K562 (cell line): ENCODE data around the gene P4HB. TPM values are rescaled to one million over a fixed set of nuclear protein-coding genes. Genes with fewer than 3 reads are reported as not detected.

Source experiments
- CHD7 ChIP-seq: fragments of 200-600 bp; sonication (generic); IDR thresholded peaks from one replicate; pipeline ENCODE4 v1.6.1; 2012; ENCODE audit warnings: mild to moderate bottlenecking, low read depth, low read length, inconsistent platforms
- CLOCK ChIP-seq: fragments of 250-450 bp; sonication (Bioruptor Pico); IDR thresholded peaks from 2 replicates; pipeline ENCODE4 v1.4.0; 2020; ENCODE audit warnings: mild to moderate bottlenecking, moderate library complexity, borderline replicate concordance
- SAFB ChIP-seq: fragments of 200-400 bp; formaldehyde crosslinking; IDR thresholded peaks from 2 replicates; pipeline ENCODE4 v1.6.1; 2017; ENCODE audit warnings: low read depth, low read length, borderline replicate concordance
- ZBTB9 ChIP-seq: fragments of 450-650 bp; formaldehyde crosslinking; IDR thresholded peaks from 2 replicates; pipeline ENCODE4 v1.4.0; 2020; ENCODE audit warnings: mild to moderate bottlenecking, moderate library complexity
- ZNF561 ChIP-seq: fragments of 450-650 bp; formaldehyde crosslinking; conservative IDR thresholded peaks from 2 replicates; pipeline ENCODE4 v1.4.0; 2020; ENCODE audit warnings: mild to moderate bottlenecking, moderate library complexity
- polyA plus RNA-seq, 8 experiments: library from polyadenylated mRNA; depleted of rRNA in 4 of 8; stranded (reverse) in 5 of 8; unstranded in 3 of 8; fragments of >200 nt; fragmentation: Nextera tagmentation in 2 of 8; fragmentation: Illumina TruSeq in 1 of 8; extraction: Ambion mirVana in 2 of 8; extraction: Trizol in 1 of 8; gene quantifications; 2 replicates each; pipeline versions ENCODE4 v1.2.1 to v1.2.3, GENCODE V29; 2011 to 2014; ENCODE audit warnings: inconsistent platforms in 1 of 8, missing spikeins in 1 of 8
- total RNA-seq, 7 experiments: library from RNA; depleted of rRNA in 6 of 7; stranded (reverse); fragments of >200 nt in 6 of 7; fragmentation: Illumina TruSeq in 2 of 7; extraction: Trizol in 2 of 7; gene quantifications; 2 replicates each; pipeline versions ENCODE4 v1.2.1 to v1.2.3, GENCODE V29; 2011 to 2021; ENCODE audit warnings: low replicate concordance in 1 of 7
- TF ChIP-seq, protein P1 (sequence below): fragments of 450-650 bp; IDR thresholded peaks from one replicate; pipeline ENCODE4 v1.6.1; 2018; ENCODE audit warnings: mild to moderate bottlenecking, moderate library complexity; ENCODE audit not compliant: partially characterized antibody
- TF ChIP-seq, protein P2 (sequence below): fragments of 450-650 bp; conservative IDR thresholded peaks from 2 replicates; pipeline ENCODE4 v1.6.1; 2016; ENCODE audit warnings: missing genetic modification characterization, low read depth, mild to moderate bottlenecking, missing compliant biosample characterization, moderate library complexity

The P4HB gene
- total and polyA plus RNA-seq, 9 of the 15 experiments (the other 6 are each of a cell fraction or from before 2014, with no cell fraction given), result 4.4 to 645 (median 325) TPM

DNA sequence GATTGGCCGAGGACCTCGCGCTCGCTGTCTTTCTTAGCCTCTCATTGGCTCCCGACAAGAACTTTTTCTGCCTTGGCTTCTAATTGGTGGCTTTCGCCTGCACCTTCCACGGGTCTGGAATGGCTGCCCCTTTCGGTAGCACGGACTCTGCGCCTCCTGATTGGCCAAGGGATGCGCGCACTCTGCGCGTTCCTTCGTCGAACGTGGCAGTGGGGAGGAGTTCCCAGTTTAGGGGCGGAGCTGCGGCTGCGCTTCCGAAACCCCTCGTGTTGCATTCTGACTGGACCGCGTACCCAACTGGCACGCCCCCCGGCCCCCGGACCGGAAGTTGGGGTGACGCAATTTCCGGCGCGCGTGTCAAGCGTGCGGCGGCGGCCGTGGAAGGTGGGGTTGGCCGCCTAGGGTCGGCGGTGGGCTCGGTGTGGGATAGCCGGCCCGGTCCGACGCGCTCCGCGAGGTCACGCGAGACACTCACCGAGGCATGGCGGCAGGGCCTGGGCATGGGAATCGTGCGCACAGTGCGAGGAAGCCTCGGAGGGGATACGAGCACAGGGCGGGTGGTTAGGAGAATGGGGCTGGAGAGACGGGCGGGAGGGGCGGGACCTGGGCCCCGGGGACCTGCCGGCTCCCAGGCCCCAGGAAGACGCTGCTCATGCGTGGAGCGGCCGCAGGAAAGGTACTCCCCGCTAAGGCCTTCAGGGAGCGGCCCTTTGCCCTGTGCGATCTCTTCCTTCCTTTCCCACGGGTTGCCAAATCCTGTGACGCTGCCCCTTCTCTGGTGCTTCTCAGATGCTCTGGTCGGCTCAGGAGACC is 627 bp upstream of the P4HB start (continued):
- TF ChIP-seq CLOCK (CRISPR knock-in tag), result peak; percentile 85; the same call in 1 of the 2 replicates
- peak; percentile 81 for TF ChIP-seq SAFB
- TF ChIP-seq, protein P1, sequence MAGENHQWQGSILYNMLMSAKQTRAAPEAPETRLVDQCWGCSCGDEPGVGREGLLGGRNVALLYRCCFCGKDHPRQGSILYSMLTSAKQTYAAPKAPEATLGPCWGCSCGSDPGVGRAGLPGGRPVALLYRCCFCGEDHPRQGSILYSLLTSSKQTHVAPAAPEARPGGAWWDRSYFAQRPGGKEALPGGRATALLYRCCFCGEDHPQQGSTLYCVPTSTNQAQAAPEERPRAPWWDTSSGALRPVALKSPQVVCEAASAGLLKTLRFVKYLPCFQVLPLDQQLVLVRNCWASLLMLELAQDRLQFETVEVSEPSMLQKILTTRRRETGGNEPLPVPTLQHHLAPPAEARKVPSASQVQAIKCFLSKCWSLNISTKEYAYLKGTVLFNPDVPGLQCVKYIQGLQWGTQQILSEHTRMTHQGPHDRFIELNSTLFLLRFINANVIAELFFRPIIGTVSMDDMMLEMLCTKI, result no peak
- TF ChIP-seq, protein P2, sequence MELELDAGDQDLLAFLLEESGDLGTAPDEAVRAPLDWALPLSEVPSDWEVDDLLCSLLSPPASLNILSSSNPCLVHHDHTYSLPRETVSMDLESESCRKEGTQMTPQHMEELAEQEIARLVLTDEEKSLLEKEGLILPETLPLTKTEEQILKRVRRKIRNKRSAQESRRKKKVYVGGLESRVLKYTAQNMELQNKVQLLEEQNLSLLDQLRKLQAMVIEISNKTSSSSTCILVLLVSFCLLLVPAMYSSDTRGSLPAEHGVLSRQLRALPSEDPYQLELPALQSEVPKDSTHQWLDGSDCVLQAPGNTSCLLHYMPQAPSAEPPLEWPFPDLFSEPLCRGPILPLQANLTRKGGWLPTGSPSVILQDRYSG (tag), result peak; percentile 98
- TF ChIP-seq ZNF561 (CRISPR knock-in tag), result peak; percentile 85
- TF ChIP-seq ZBTB9 (CRISPR knock-in tag), result peak; percentile 78
- TF ChIP-seq CHD7, result no peak
